Brain microvascular endothelial cell (primary cell): ENCODE data around the gene CTBP2.

Source experiments
- DNase-seq: peaks from one replicate; pipeline ENCODE4 v3.0.0-alpha.2; 2020
- H3K27ac ChIP-seq: fragments of 250-450 bp; sonication (Bioruptor Pico); 2 replicates; pipeline ENCODE4 v1.5.1; 2020; ENCODE audit warnings: mild to moderate bottlenecking, moderate library complexity
- H3K27me3 ChIP-seq: fragments of 250-450 bp; sonication (Bioruptor Pico); replicated peaks from 2 replicates; pipeline ENCODE4 v1.5.1; 2020; ENCODE audit warnings: mild to moderate bottlenecking
- H3K36me3 ChIP-seq: fragments of 250-450 bp; sonication (Bioruptor Pico); replicated peaks from 2 replicates; pipeline ENCODE4 v1.5.1; 2020; ENCODE audit warnings: mild to moderate bottlenecking
- H3K4me3 ChIP-seq: 2 replicates; pipeline ENCODE4 v1.5.1; 2011; ENCODE audit warnings: low read depth, mild to moderate bottlenecking, control low read depth, low read length, moderate library complexity
- CTCF ChIP-seq: IDR thresholded peaks from 2 replicates; pipeline ENCODE4 v1.5.1; 2011; ENCODE audit warnings: low read depth, mild to moderate bottlenecking, moderate library complexity, low read length, control low read depth, inconsistent platforms; ENCODE audit errors: missing control alignments
- in situ Hi-C: cut with HindIII; loops from 2 replicates; pipeline ENCODE4 v1.10.0; 2017; ENCODE audit warnings: low sequenced_read_pairs, low pct_ligation_motif_present

The CTBP2 gene

DNA sequence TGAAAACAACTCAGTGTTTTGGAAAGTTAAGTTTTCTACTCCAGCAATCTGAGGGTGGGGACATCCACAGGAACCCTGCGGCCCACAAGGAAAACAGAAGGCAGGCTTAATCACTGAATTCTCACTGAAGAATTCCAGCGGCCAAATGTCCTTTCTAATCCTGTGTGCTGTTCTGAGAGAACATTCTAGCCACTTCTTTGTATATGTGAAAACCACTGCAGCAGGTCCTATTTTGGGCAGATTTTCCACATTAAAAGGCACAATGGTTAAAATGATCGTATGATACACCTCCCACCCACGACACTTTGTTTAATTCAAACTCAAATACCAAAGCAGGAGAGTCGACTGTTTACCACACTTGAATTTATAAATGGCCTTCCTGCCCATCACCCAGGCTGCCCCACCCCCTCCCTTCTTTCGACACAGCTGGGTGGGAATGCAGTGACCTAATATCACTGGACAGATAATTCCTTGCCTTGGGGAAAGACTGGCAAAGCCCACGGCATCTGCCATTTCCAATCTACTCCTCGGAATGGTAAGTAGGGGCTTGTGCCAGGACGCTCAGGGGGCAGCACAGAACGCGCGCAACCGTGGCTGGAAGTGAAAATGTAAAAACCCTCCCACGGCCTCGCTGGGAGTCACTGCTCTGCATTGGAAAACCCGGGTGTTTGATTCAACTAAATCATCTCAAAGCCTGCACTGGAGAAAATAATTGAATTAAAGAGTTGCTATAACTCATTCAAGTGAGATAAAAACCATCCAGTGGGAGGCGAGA, 67.0 kb downstream of the CTBP2 start:
- peak; percentile 71 for DNase-seq
- H3K4me3 ChIP-seq, result no peak overlapping the region
- no peaks in the 10 kb centered on the region for H3K36me3 ChIP-seq
- TF ChIP-seq CTCF, result no peak
- H3K27ac ChIP-seq, result peak overlapping the region; percentile 80
- in situ Hi-C loops, result no loop called here
- no peaks in the 10 kb centered on the region for H3K27me3 ChIP-seq

DNA sequence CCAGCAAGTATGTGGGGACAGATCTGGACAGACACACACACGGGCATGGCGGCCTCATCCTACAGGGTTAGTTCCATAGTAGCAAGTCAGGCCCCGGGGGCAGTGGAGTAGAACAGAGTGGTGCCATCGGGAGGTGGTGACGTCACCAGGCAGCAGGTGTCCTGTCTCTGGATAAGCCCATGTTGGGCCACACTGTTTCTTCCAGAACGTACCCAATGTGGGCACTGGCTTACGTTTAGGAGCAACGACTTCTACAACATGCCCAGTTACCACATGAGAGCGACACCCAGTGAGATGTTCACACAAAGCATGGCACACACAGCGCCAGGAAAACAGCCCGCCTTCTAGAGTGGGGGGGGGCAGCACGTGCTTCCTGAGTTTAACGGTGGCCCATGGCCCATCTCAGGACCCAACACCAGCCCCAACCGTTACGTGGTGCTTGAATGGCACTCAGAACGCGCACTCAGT, 67.8 kb downstream of the CTBP2 start:
- H3K36me3 ChIP-seq, result peaks cover 3% of the 10 kb centered on the region
- no peak overlapping the region for H3K4me3 ChIP-seq
- no peak for DNase-seq
- in situ Hi-C loops, result no loop called here
- no peak for TF ChIP-seq CTCF
- no peaks in the 10 kb centered on the region for H3K27me3 ChIP-seq
- H3K27ac ChIP-seq, result peak overlapping the region; percentile 80

GRCh38 chr10:125091891-125092290, 68.5 kb downstream of the CTBP2 start:
- Histone ChIP-seq H3K36me3 (peaks cover 5% of the 10 kb centered on the region), H3K27me3 (no peaks in the 10 kb centered on the region), H3K4me3 (no peak overlapping the region), H3K27ac (peak overlapping the region; percentile 80)
- in situ Hi-C loops, result no loop called here
- DNase-seq, result no peak
- no peak for TF ChIP-seq CTCF

DNA sequence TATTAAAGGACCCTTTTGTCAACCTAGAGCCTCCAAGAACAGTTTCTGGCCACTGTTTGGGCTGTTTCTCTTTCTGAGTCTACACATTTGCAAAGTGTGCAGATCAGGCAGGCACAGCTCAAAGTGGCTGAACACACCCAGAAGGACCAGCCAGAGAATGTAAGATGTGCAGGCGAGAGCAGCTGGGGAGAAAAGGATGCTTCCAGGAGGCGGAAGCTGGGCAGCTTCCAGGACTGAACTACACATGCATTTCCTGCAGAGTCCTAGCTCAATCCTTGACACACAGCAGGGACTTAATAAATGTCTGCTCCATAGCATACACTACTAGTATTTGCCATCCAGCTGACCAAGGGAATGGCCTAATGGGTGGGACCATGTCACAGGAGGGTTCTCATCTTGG, 70.9 kb downstream of the CTBP2 start:
- H3K27me3 ChIP-seq, result no peaks in the 10 kb centered on the region
- in situ Hi-C loops, result no loop called here
- no peak overlapping the region for H3K27ac ChIP-seq
- TF ChIP-seq CTCF, result no peak
- DNase-seq, result no peak
- no peak overlapping the region for H3K4me3 ChIP-seq
- H3K36me3 ChIP-seq, result peaks cover 5% of the 10 kb centered on the region

- no peak for TF ChIP-seq CTCF
- H3K36me3 ChIP-seq, result peaks cover 5% of the 10 kb centered on the region
- in situ Hi-C loops, result no loop called here
These were observed 72.5 kb downstream of the CTBP2 start for GRCh38 chr10:125087897-125088215.

More at GRCh38 chr10:125087897-125088215, 72.5 kb downstream of the CTBP2 start:
- H3K27me3 ChIP-seq, result no peaks in the 10 kb centered on the region
- no peak for DNase-seq
- no peak overlapping the region for H3K27ac ChIP-seq
- H3K4me3 ChIP-seq, result no peak overlapping the region
